VCaP (cell line): ENCODE results near the gene PARP9.
A peak's percentile ranks its signal among the peaks of the same experiment; 100 is the strongest.
"Not testable (repeated sequence)": the region's sequence is repeated elsewhere in the genome, so short reads cannot be mapped to it uniquely, and the experiment has no call there.

Experiments
- H3K27ac ChIP-seq: fragments of 450-650 bp; 2 replicates; pipeline ENCODE4 v1.5.1; 2017
- TF ChIP-seq, protein P1 (sequence below): fragments of 450-650 bp; conservative IDR thresholded peaks from 2 replicates; pipeline ENCODE4 v1.5.1; 2017; ENCODE audit warnings: mild to moderate bottlenecking, moderate library complexity

The PARP9 gene

DNA sequence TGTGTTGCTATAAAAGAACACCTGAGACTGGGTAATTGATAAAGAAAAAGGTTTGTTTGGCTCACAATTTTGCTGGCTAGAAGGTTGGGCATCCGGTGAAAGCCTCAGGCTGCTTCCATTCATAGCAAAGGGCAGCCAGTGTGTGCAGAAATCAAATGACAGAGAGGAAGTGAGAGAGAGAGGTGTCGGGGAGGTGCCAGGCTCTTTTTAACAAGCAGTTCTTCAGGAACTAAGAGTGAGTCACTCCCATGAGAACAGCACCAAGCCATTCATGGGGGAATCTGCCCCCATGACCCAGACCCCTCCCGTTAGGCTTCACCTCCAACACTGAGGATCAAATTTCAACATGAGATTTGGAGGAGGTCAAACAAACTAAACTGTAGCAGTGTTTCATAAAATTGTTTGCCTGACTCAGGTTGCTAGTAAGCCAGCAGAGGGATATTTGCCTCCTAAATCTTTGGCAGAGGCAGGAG is 8.9 kb upstream of the PARP9 start:
- peak overlapping the region; percentile 45; the same call in 1 of the 2 replicates for H3K27ac ChIP-seq
- TF ChIP-seq, protein P1, sequence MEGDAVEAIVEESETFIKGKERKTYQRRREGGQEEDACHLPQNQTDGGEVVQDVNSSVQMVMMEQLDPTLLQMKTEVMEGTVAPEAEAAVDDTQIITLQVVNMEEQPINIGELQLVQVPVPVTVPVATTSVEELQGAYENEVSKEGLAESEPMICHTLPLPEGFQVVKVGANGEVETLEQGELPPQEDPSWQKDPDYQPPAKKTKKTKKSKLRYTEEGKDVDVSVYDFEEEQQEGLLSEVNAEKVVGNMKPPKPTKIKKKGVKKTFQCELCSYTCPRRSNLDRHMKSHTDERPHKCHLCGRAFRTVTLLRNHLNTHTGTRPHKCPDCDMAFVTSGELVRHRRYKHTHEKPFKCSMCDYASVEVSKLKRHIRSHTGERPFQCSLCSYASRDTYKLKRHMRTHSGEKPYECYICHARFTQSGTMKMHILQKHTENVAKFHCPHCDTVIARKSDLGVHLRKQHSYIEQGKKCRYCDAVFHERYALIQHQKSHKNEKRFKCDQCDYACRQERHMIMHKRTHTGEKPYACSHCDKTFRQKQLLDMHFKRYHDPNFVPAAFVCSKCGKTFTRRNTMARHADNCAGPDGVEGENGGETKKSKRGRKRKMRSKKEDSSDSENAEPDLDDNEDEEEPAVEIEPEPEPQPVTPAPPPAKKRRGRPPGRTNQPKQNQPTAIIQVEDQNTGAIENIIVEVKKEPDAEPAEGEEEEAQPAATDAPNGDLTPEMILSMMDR = no peak

DNA sequence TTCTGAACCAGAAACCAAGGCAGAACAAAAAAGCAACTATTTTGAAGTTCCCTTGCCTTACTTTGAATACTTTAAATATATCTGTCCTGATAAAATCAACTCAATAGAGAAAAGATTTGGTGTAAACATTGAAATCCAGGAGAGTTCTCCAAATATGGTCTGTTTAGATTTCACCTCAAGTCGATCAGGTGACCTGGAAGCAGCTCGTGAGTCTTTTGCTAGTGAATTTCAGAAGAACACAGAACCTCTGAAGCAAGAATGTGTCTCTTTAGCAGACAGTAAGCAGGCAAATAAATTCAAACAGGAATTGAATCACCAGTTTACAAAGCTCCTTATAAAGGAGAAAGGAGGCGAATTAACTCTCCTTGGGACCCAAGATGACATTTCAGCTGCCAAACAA is 4.7 kb upstream of the PARP9 start:
- TF ChIP-seq, protein P1 = no peak
- H3K27ac ChIP-seq = no peak overlapping the region

DNA sequence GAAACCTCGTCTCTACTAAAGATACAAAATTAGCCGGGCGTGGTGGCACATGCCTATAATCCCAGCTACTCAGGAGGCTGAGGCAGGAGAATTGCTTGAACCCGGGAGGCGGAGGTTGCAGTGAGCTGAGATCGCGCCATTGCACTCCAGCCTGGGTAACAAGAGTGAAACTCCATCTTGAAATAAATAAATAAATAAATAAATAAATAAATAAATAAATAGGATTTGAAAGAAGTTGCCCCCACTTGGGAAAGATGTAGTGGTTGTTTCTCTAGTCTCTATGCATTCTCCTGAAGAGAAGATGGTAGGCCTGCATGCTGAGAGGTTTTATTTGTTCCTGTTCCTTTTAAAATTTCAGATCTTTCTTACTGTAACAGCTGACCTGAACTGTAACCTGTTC is 4.0 kb upstream of the PARP9 start:
- H3K27ac ChIP-seq = not testable (repeated sequence)

DNA sequence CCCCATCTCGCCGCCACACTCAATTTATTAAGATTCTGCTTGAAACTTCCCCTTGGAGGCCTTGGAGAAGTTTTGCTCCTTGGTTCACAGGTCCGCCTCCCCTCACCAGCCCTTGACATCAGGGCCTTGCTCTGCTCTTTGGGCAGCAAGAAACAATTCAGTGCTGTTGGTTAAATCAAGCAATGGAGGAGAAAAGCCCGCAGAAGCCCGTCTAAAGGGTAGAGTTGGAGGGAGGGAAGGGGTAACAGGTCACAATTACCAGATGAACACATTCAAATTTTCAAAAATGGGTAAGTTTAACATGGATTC is 429 bp downstream of the PARP9 start:
- TF ChIP-seq, protein P1 = no peak
- peak overlapping the region; percentile 96 for H3K27ac ChIP-seq

DNA sequence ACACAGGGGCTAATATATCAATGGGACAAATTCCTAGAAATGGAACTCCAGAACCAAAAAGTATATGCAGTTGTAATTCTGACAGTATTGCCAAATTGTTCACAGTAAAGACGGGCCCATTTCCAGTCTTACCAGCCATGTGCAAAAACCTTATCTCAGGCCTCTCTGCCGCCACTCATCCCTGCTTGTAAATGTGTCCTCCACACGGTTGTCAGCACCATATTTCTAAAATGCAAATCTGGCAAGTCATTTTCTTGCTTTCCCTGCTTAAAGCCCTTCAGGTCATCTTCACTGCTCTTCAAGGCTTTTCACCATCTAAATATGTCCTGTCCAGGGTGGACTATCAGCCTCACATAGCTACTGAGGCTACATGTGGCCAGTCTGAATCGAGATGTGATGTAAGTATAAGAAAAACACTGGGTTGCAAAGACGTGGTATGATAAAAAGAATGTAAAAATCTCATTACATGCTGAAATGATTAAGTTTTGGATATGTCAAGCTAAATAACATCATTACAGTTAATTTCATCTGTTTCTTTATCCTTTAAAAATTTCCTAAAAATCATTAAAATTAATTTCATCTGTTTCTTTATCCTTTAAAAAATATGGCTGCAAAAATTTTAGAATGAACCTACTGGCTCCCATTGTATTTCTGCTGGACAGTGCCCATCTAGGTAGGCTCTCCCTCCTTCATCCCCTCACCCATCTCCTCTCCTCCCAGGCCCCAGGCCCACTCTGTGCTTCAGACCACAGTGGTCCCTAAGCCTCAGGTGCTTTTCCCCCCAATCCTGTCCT is 980 bp downstream of the PARP9 start:
- H3K27ac ChIP-seq = peak overlapping the region; percentile 96
- TF ChIP-seq, protein P1 = no peak

DNA sequence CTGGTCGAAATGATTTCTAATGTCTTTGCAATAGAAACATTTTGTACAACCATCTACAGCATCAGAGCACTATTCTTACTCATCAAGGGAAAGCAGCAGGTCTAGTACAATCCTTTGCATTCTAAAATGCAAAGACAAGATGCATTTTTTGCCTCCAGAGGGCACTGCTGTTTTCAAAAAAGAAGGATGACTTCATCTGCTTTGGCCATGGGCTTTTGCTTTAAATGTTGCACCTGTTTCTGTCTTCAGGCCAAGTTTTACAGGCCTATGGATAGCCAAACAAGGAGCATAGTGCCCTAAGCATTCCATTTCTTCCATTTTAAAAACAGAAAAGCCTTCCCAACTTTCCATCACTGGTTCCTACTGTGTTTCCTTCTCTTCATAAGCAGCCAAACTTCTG is 3.4 kb downstream of the PARP9 start:
- TF ChIP-seq, protein P1 = peak; percentile 76
- 0 out of 2 replicates have a peak overlapping the region, but pooled peaks have one; percentile 19 for H3K27ac ChIP-seq

DNA sequence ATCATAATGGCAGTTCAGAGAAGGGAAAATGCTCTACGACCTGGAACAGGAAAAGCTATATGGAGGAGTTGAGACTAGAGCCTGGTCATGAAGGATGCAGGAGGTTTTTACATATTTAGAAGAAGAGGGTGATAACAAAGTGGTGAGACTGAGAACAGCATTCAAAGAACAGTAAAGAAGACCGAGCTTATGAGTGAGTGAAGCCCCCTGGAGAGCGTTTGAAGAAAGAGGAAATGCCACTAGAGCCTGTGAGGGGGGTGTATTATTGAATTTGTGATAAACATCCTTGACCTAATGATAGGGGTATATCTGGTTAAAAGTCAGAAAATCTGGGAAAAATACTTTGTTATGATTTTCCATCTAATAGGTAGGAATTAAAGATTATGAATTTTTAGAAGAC is 4.2 kb downstream of the PARP9 start:
- TF ChIP-seq, protein P1 = no peak
- H3K27ac ChIP-seq = no peak overlapping the region

DNA sequence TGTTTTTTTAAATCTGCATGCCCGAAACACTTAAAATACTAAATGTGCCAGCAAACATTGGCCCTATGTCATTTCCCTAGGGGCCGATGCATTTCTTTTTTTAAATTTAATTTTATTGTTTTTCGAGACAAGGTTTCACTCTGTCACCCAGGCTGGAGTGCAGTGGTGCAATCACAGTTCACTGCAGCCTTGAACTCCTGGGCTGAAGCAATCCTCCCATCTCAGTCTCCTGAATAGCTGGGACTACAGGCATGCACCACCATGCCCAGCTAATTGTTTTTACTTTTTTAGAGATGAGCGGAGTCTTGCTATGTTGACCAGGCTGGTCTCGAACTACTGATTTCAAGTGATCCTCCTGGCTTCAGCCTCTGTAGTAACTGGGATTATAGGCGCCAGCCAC is 5.5 kb downstream of the PARP9 start:
- TF ChIP-seq, protein P1 = no peak
- H3K27ac ChIP-seq = no peak overlapping the region
